NK-92 treated with Interleukin-12 subunit alpha and Interleukin-12 subunit beta, amount 100 ng/mL, for 24 hours (cell line): Measurements from ENCODE around the gene KIF23.
"Not testable (repeated sequence)": the region's sequence is repeated elsewhere in the genome, so short reads cannot be mapped to it uniquely, and the experiment has no call there.

Experiments
- DNase-seq: peaks from one replicate; lab custom pipeline; 2025; lab: John Stamatoyannopoulos, UW

Gene KIF23

DNA sequence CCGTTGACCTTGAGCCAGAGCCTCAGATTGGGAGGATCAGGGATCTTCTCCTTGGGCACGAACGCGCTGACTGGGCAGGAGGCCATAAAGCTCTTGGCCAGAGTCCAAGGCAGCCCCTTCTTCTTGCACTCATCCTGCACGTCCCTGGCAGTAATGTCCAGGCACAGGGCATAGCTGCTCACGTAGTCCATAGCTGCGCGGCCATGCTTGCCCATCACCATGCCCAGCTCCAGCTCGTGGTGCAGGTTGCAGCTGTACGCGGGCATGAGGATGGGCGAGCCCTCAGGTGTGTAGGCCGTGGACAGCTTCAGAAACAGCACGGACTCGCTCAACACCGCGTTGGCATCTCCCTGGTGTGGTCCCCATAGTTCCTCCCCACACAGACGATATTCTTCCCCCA, 20.5 kb downstream of the KIF23 start:
- DNase-seq = no peak

DNA sequence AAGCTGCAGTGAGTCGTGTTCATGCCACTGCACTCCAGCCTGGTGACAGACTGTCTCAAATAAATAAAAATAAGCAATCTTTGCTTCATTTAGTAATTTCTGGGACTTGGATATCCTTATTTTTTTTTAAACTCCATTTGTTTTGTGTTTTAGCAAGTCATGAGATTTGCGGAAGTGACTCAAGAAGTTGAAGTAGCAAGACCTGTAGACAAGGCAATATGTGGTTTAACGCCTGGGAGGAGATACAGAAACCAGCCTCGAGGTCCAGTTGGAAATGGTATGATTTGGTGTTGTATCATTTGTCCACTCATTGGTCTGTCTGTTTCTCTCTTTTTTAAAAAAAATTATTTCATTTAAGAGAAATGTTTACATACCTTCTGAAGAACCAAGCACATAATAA, 21.8 kb downstream of the KIF23 start:
- DNase-seq = no peak

DNA sequence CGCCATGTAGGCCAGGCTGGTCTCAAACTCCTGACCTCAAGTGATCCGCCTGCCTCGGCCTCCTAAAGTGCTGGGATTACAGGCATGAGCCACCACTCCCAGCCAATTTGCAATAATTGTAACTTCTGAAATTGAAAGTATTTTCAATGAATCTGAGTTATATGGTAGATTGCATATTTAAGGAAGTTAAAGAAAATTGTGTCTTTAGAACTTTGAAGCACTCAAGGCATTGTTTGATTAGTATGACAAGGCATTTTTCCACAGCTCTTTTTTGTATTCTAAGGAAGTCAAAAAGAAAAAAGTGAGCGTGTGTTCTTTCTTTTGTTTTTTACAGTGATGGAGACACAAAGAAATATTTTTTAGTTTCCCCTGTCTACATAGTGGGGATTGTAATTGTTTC, 22.8 kb downstream of the KIF23 start:
- no peak for DNase-seq

- DNase-seq = no peak
Observed at GRCh38 chr15:69439623-69440022, 25.5 kb downstream of the KIF23 start.

DNA sequence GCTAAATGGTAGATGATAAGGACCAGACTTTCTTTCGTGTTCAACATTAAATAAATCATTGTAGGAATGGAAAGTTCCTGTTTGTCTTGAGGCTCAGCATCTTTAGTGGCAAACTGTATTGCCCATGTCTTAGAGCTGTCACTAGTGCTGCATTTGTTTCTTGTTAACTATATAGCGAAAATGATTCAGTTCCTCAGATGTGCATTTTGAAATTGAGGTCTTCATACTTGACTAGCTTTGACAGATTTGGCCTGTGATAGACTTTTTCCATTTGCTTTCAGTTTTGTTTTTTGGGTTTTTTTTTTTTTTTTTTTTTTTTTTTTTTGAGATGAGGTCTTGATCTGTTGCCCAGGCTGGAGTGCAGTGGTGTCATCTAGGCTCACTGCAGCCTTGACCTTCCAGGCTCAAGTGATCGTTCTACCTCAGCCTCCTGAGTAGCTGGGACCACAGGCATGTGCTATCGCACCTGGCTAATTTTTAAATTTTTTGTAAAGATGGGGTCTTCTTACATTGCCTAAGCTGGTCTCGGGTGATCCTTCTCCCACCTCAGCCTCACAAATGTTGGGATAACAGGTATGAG, 29.0 kb downstream of the KIF23 start:
- DNase-seq = no peak

GRCh38 chr15:69444686-69445085, 30.5 kb downstream of the KIF23 start:
- DNase-seq = no peak

DNA sequence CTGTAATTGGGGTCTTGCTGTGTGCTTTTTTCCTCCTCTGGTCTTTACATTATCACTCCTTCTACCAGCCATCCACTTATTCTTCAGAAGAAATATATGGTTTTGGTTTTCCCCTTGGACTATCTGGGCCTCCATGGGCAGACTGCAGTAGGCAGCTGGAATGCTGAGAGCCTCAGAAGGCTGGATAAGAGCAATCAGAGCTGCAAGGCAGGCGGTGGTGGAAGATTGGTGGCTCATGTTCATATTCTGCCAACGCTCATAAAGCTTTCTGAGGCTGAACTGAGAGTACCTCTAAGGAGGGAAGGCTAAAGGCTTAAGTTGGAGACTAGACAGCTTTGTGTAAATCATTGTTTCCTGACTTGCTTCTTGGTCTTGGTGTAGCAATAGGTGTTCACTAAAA, 32.8 kb downstream of the KIF23 start:
- no peak for DNase-seq

DNA sequence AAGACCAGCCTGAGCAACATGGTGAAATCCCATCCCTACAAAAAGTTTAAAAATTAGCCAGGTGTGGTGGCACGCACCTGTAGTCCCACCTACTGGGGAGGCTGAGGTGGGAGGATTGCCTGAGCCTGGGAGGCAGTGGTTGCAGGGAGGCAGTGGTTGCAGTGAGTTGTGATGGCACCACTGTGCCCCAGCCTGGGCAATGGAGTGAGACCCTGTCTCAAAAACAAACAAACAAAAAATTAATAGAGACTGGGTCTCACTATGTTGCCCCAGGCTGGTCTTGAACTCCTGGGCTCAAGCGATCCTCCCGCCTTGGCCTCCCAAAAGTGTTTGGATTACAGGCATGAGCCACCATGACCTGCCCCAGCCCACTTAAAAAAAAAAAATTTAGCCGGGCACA, 36.1 kb downstream of the KIF23 start:
- not testable (repeated sequence) for DNase-seq

DNA sequence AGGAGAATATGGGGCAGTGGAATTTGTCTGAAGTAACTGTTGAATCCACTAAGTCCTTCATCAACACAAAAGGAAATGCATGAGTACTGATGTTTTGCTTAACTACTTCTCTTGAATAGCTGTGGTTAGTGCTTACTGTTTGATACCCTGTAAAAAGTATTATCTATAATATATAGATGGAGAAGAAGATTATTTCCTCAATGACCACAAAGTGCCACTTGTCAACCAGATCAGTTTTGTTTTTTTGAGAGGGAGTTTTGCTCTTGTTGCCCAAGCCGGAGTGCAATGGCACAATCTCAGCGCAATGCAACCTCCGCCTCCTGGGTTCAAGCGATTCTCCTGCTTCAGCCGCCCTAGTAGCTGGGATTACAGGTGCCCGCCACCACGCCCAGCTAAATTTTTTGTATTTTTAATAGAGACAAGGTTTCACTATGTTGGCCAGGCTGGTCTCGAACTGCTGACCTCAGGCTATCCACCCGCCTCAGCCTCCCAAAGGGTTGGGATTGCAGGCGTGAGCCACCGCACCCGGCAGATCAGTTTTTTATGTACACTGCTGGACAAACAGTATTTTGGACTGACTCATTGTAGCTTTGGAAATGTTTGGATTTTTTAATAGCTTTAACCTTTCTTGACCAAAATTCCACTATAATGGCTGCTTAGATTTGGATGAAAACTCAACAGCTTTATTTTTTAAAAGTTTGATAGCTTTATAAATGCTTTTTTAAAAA, 37.0 kb downstream of the KIF23 start:
- DNase-seq = no peak

- DNase-seq = no peak
Observed at GRCh38 chr15:69451951-69452691, 38.0 kb downstream of the KIF23 start.

- DNase-seq = peak; percentile 95
Observed at GRCh38 chr15:69452692-69453521, 38.8 kb downstream of the KIF23 start, which contains the start of gene RPLP1. Gene RPLP1, plus strand, starts transcription at chr15:69452818. Its CDS starts 131 bp downstream, at chr15:69452949.

- DNase-seq = no peak
Observed at GRCh38 chr15:69454953-69455352, 40.8 kb downstream of the KIF23 start.

DNA sequence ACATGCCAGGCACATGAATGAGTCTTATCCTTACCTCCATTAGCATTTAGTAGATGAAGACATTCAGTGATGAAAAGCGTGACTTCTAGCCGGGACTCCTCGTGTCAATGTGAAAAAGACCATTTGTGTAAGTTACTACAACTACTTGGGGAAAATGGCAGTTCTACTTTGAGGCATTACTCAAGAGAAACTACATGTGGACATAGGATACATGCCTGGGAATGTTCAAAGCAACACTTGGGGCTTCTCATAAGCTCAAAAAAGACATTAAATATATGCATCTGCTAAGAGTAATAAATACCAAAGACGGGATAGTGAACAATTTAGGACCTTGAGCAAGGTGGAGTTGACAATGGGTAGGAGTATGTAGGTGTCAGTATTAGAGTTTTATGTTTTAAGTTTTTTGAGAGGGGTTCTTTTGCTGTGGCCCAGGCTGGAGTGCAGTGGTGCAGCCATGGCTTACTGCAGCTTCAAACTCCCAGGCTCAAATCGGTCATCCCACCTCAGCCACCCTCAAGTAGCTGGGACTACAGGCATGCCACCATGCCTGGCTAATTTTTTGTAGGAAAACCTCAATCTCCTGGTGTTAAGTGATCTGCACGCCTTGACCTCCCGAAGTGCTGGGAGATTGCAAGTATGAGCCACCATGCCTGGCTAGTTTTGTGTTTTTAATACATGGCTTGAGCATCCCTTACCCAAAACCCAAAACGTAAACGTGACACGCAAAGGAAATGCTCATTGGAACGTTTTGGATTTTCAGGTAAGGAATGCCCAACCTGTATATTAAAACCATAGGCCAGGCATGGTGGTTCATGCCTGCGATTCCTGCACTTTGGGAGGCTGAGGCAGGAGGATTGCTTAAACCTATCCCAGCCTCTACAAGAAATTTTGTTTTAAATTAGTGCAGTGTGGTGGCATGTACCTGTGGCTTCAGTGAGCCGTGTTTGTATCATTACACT, 42.3 kb downstream of the KIF23 start:
- DNase-seq = no peak

DNA sequence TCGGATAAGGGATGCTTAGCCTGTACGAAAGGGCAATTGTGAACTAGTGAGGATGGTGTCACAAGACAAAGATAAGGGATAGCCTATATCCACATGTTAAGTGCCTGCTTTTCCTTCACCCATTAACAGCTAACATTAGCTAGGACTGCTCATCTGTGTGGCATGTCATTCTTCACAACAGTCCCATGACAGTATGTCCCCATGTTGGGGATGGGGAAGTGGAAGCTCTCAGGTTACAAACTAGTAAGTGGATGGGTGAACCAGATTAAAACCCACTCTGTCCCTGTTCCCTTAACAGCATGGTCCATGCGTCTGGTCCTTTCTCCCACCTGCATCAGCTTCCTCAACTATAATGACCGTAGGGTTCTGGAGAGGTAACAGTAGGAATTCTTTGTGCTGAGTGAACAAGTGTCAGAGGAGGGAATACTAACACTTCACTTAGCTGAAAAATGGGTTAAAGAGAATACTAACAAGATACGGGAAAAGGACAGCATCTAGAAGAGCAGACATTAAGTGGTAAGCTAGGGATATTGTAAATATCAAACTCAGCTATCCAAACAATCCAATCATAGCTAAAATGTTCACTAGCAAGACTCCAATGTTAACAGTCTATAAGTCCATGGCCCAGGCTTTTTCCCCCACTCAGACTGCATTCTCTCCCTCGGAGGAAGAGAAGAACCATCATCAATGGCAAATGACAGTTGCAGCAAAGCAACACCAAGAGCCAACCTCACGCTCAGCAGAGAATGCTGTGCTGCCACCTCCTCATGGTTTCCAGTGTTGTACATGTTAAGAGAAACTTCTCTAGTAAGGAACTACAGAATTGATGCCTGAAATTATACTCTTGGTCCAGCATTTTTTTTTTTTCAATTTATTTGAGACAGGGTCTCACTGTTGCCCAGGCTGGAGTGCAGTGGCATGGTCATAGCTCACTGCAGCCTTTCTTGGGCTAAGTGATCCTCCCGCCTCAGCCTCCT, 43.4 kb downstream of the KIF23 start:
- no peak for DNase-seq

DNA sequence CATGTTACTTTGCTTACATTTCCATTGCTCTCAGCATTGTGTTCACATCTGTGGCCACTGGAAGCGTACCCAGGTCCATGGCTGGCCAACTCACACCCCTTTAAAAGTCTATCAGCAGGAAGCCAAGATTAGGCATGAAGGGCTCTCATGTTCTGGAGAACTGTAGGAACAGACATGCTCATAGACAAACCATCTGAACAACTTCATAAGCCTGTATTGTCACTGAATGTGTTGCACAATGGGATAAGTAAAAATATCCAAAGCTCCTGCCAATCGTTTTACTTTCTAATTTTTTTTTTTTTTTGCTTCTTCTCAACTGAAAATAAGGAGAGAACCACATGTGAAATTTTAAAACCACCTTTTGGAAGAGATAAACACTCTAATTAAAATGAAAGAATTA, 44.9 kb downstream of the KIF23 start:
- no peak for DNase-seq

DNA sequence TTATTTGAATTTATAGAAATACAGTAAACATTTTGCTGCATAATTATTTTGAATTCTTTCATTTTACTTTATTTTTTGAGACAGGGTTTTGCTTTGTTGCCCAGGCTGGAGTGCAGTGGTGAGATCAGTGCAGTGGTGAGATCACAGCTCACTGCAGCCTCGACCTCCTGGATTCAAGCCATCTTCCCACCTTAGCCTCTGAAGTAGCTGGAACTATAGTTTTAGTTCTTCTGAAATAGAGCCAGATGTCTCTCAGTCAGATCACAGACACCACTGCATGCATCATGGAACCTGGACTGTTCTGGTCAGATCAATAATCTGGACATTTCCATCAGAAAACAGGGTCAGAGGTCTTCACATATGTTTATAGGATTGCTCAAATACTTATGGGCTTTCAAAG, 46.3 kb downstream of the KIF23 start:
- no peak for DNase-seq

- DNase-seq = no peak
Observed at GRCh38 chr15:69462030-69462492, 47.9 kb downstream of the KIF23 start.

DNA sequence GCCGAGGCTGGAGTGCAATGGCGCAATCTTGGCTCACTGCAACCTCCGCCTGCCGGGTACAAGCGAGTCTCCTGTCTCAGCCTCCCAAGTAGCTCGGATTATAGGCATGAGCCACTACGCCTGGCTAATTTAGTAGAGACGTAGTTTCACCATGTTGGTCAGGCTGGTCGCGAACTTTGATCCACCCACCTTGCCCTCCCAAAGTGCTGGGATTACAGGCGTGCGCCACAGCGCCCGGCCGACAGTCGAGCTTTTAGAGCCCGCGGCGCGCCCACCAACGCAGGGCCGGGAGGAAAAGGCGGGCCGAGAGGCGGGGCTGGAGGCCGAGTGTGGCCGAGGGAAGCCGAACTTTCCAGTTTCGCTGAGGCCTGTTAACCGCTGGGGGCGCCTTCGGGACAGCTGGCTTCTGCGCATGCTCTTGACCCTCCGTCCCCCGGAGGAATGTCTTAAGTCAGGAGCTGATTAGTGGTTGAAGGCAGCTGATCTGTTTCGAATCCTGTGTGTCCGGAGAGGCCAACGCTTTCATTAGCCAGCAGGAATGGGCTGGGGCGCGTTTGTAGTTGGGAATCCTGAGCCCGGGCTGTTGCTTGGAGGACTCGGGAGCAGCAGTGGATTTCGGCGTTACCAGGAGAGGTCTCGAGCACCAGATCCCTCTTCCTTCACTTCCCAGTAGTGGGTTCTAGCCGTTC, 48.5 kb downstream of the KIF23 start:
- DNase-seq = peak; percentile 94

- DNase-seq = no peak
Observed at GRCh38 chr15:69463182-69463756, 49.1 kb downstream of the KIF23 start.
